A549 (cell line): ENCODE measurements around the gene ABHD3. TPM values are rescaled to one million over a fixed set of nuclear protein-coding genes. Genes with fewer than 3 reads are reported as not detected.
A peak's percentile ranks its signal among the peaks of the same experiment; 100 is the strongest.

Experiments used
- ATAC-seq, 2 experiments: fragments of 200-7000 bp in 1 of 2; fragments of >200 bp in 1 of 2; cut with Nextera tagmentation in 1 of 2; cut with Tn5 transposase in 1 of 2; 3 replicates each; pipeline versions ENCODE4 v1.8.0 to v1.9.1; 2018 to 2020; ENCODE audit warnings: mild to moderate bottlenecking in 1 of 2, moderate library complexity in 1 of 2
- CTCF ChIA-PET: fragments of 300-600 bp; sonication (Branson Sonifier 250); formaldehyde crosslinking; extraction: SDS; loops from one replicate; lab custom pipeline; 2021; ENCODE audit warnings: antibody characterized with exemption, inconsistent platforms; lab: Yijun Ruan, JAX
- POLR2A ChIA-PET: fragments of 350-600 bp; formaldehyde crosslinking; extraction: SDS; loops from one replicate; lab custom pipeline; 2021; ENCODE audit warnings: antibody characterized with exemption, inconsistent platforms; lab: Yijun Ruan, JAX
- DNase-seq, 2 experiments: peaks; one replicate each; pipeline versions ENCODE4 v3.0.0 to v3.0.0-alpha.2; 2011 to 2016; ENCODE audit warnings: low read depth in 1 of 2, low spot score in 1 of 2
- FAIRE-seq: peaks from 2 replicates; lab custom pipeline; 2011; peaks lifted over from hg19 to GRCh38; lab: Jason Lieb, UNC
- H3K27ac ChIP-seq, 2 experiments: fragments of >200 bp; sonication (Bioruptor Twin); formaldehyde crosslinking; 3 replicates each; pipeline ENCODE4 v1.5.1; 2016 to 2017
- H3K4me1 ChIP-seq: fragments of >200 bp; sonication (Bioruptor Twin); formaldehyde crosslinking; 3 replicates; pipeline ENCODE4 v1.6.1; 2016
- H3K4me2 ChIP-seq: fragments of >200 bp; sonication (Bioruptor Twin); formaldehyde crosslinking; 3 replicates; pipeline ENCODE4 v1.6.1; 2016
- H3K4me3 ChIP-seq: fragments of >200 bp; sonication (Bioruptor Twin); formaldehyde crosslinking; 3 replicates; pipeline ENCODE4 v1.5.1; 2016
- H3K9me3 ChIP-seq: fragments of >200 bp; sonication (Bioruptor Twin); formaldehyde crosslinking; 3 replicates; pipeline ENCODE4 v1.6.1; 2016
- BCL3 ChIP-seq: fragments of >200 bp; sonication (Bioruptor Twin); formaldehyde crosslinking; IDR thresholded peaks from 3 replicates; pipeline ENCODE4 v1.6.1; 2016
- CBX8 ChIP-seq: fragments of 200-600 bp; sonication (generic); IDR thresholded peaks from 2 replicates; pipeline ENCODE4 v1.6.1; 2016
- CEBPB ChIP-seq, 2 experiments: fragments of >200 bp in 1 of 2; sonication (Bioruptor Twin) in 1 of 2; formaldehyde crosslinking in 1 of 2; IDR thresholded peaks; 2 replicates each; pipeline ENCODE4 v1.6.1; 2012 to 2016
- CHD2 ChIP-seq: fragments of 150-350 bp; IDR thresholded peaks from 2 replicates; pipeline ENCODE4 v1.6.1; 2014; ENCODE audit warnings: low read length; ENCODE audit not compliant: partially characterized antibody
- CTCF ChIP-seq: fragments of >200 bp; sonication (Bioruptor Twin); formaldehyde crosslinking; IDR thresholded peaks from 3 replicates; pipeline ENCODE4 v1.5.1; 2016
- E2F6 ChIP-seq: IDR thresholded peaks from 2 replicates; pipeline ENCODE4 v1.6.1; 2012; ENCODE audit warnings: low read depth, borderline replicate concordance
- EHMT2 ChIP-seq: fragments of 200-600 bp; sonication (generic); IDR thresholded peaks from 2 replicates; pipeline ENCODE4 v1.6.1; 2016; ENCODE audit warnings: antibody characterized with exemption, low read depth, mild to moderate bottlenecking, moderate library complexity
- ELK1 ChIP-seq: fragments of 150-350 bp; IDR thresholded peaks from 2 replicates; pipeline ENCODE4 v1.6.1; 2014; ENCODE audit warnings: low read depth, mild to moderate bottlenecking, low read length
- FOSB ChIP-seq: fragments of 250-450 bp; sonication (Bioruptor Pico); IDR thresholded peaks from 2 replicates; pipeline ENCODE4 v1.5.0; 2020; ENCODE audit warnings: mild to moderate bottlenecking, moderate library complexity
- FOSL2 ChIP-seq, 2 experiments: fragments of 450-650 bp in 1 of 2; fragments of >200 bp in 1 of 2; sonication (Bioruptor Twin) in 1 of 2; formaldehyde crosslinking; IDR thresholded peaks; 2 replicates each; pipeline versions ENCODE4 v1.5.0 to v1.6.1; 2016 to 2020; ENCODE audit warnings: mild to moderate bottlenecking in 1 of 2, moderate library complexity in 1 of 2
- GATA3 ChIP-seq: IDR thresholded peaks from 2 replicates; pipeline ENCODE4 v1.6.1; 2012; ENCODE audit warnings: borderline replicate concordance
- HOXA7 ChIP-seq: fragments of 250-450 bp; sonication (Bioruptor Pico); IDR thresholded peaks from 2 replicates; pipeline ENCODE4 v1.5.0; 2020; ENCODE audit warnings: mild to moderate bottlenecking, moderate library complexity
- HOXB13 ChIP-seq: fragments of 250-450 bp; sonication (Bioruptor Pico); IDR thresholded peaks from 2 replicates; pipeline ENCODE4 v1.5.0; 2020; ENCODE audit warnings: low read depth, mild to moderate bottlenecking, moderate library complexity
- HOXB5 ChIP-seq: fragments of 250-450 bp; sonication (Bioruptor Pico); IDR thresholded peaks from 2 replicates; pipeline ENCODE4 v1.5.0; 2020; ENCODE audit warnings: mild to moderate bottlenecking, moderate library complexity
- JUNB ChIP-seq: fragments of >200 bp; sonication (Bioruptor Twin); formaldehyde crosslinking; IDR thresholded peaks from 2 replicates; pipeline ENCODE4 v1.6.1; 2016
- MYC ChIP-seq: IDR thresholded peaks from 2 replicates; pipeline ENCODE4 v1.6.1; 2012; ENCODE audit warnings: mild to moderate bottlenecking, inconsistent platforms, low read length, improper control_type of control experiment, borderline replicate concordance
- NPAS2 ChIP-seq: fragments of 250-450 bp; sonication (Bioruptor Pico); IDR thresholded peaks from 2 replicates; pipeline ENCODE4 v1.8.0; 2022; ENCODE audit warnings: mild to moderate bottlenecking, moderate library complexity, borderline replicate concordance
- NR3C1 ChIP-seq: fragments of >200 bp; sonication (Bioruptor Twin); formaldehyde crosslinking; IDR thresholded peaks from 3 replicates; pipeline ENCODE4 v1.6.1; 2017
- PBX3 ChIP-seq: IDR thresholded peaks from 2 replicates; pipeline ENCODE4 v1.6.1; 2012
- REST ChIP-seq: fragments of 200-600 bp; sonication (generic); IDR thresholded peaks from 2 replicates; pipeline ENCODE4 v1.6.1; 2016; ENCODE audit warnings: antibody characterized with exemption, mild to moderate bottlenecking, moderate library complexity
- RNF2 ChIP-seq: fragments of 200-600 bp; sonication (generic); IDR thresholded peaks from 2 replicates; pipeline ENCODE4 v1.6.1; 2016; ENCODE audit warnings: low read depth, mild to moderate bottlenecking, antibody characterized with exemption, moderate library complexity, borderline replicate concordance
- SMC3 ChIP-seq: fragments of >200 bp; sonication (Bioruptor Twin); formaldehyde crosslinking; IDR thresholded peaks from 3 replicates; pipeline ENCODE4 v1.6.1; 2018; ENCODE audit warnings: inconsistent platforms
- TP53 ChIP-seq: fragments of 250-450 bp; sonication (Bioruptor Pico); IDR thresholded peaks from 2 replicates; pipeline ENCODE4 v1.5.0; 2021; ENCODE audit warnings: mild to moderate bottlenecking, moderate library complexity
- ZC3H11A ChIP-seq: fragments of 450-650 bp; IDR thresholded peaks from 2 replicates; pipeline ENCODE4 v1.6.1; 2014; ENCODE audit warnings: antibody characterized with exemption, mild to moderate bottlenecking
- ZFP36 ChIP-seq: fragments of 450-650 bp; IDR thresholded peaks from 2 replicates; pipeline ENCODE4 v1.6.1; 2014; ENCODE audit warnings: borderline replicate concordance; ENCODE audit not compliant: partially characterized antibody
- ZNF302 ChIP-seq: fragments of 250-450 bp; sonication (Bioruptor Pico); IDR thresholded peaks from 2 replicates; pipeline ENCODE4 v1.9.0; 2021; ENCODE audit warnings: inconsistent platforms, mild to moderate bottlenecking, moderate library complexity
- WGBS: methylation state at CpG from one replicate; pipeline ENCODE4 v1.1.6; 2017; ENCODE audit errors: missing lambda C conversion rate; 5-methylcytosine and 5-hydroxymethylcytosine counted together
- polyA plus RNA-seq, 4 experiments: library from polyadenylated mRNA; depleted of rRNA in 3 of 4; stranded (reverse); fragments of >200 nt; fragmentation: RNase III in 1 of 4; extraction: RNeasy Plus Mini Kit Qiagen cat#74134 plus additional on column Dnase treatment in 1 of 4; gene quantifications; 2 replicates in 3 of 4; 3 replicates in 1 of 4; pipeline ENCODE4 v1.2.3, GENCODE V29; 2011 to 2017

ABHD3 gene
- polyA plus RNA-seq, 2 of the 4 experiments (the other 2 are of a cell fraction): 24.4 to 28.0 TPM

GRCh38 chr18:21669736-21670285, 34.8 kb downstream of the ABHD3 start:
- Histone ChIP-seq H3K4me2 (peak overlapping the region; percentile 12; the same call in 1 of the 3 replicates), H3K4me3 (no peak overlapping the region), H3K4me1 (peaks cover 54% of the 10 kb centered on the region), H3K9me3 (peaks cover 6% of the 10 kb centered on the region; the same call in 2 of the 3 replicates), H3K27ac (peak overlapping the region; percentile 65 to 79)
- no peak for FAIRE-seq
- peak; percentile 49; a peak in 3 of 6 replicates for ATAC-seq
- TF ChIP-seq CBX8: no peak
- no peak for TF ChIP-seq ZNF302 (CRISPR knock-in tag)
- TF ChIP-seq MYC: no peak
- no peak for TF ChIP-seq BCL3
- TF ChIP-seq NPAS2 (CRISPR knock-in tag): no peak
- TF ChIP-seq SMC3: no peak
- TF ChIP-seq HOXB5 (CRISPR knock-in tag): no peak
- no peak for TF ChIP-seq ZFP36
- no peak for TF ChIP-seq HOXB13 (CRISPR knock-in tag)
- TF ChIP-seq CHD2: no peak
- TF ChIP-seq EHMT2: no peak
- no peak for TF ChIP-seq FOSB (CRISPR knock-in tag)
- no peak for TF ChIP-seq E2F6
- peak in 1 of 2 experiments; percentile 40 for DNase-seq
- WGBS: 66% methylated on average over 9 of the region's 9 CpGs
- ChIA-PET POLR2A (no interaction called here), CTCF (no interaction called here)

- FAIRE-seq (no peak), DNase-seq (peak; percentile 28 to 79), ATAC-seq (peak; percentile 87 to 91)
- ChIA-PET CTCF (no interaction called here), POLR2A (no interaction called here)
- peak overlapping the region; percentile 78 to 84 for H3K27ac ChIP-seq
- peaks cover 34% of the 10 kb centered on the region for H3K4me1 ChIP-seq
- peak overlapping the region; percentile 58 for H3K4me2 ChIP-seq
- 9% methylated on average over 2 of the region's 2 CpGs for WGBS
- H3K9me3 ChIP-seq: peaks cover 11% of the 10 kb centered on the region
- H3K4me3 ChIP-seq: 0 out of 3 replicates have a peak overlapping the region, but pooled peaks have one; percentile 6
- TF ChIP-seq PBX3 (no peak), REST (no peak), TP53 (CRISPR knock-in tag) (no peak), HOXB5 (CRISPR knock-in tag) (peak; percentile 53; the same call in 1 of the 2 replicates), FOSL2 (IDR thresholded peaks at IDR 0.05) (no peak), FOSL2 (CRISPR knock-in tag; IDR thresholded peaks at IDR 0.05) (peak; percentile 67), GATA3 (peak; percentile 34; the same call in 1 of the 2 replicates), JUNB (peak; percentile 54), ZFP36 (no peak), CEBPB (IDR thresholded peaks at IDR 0.05) (no peak), ZNF302 (CRISPR knock-in tag) (no peak), ZC3H11A (no peak), RNF2 (no peak), E2F6 (no peak), ELK1 (no peak), NR3C1 (no peak), HOXA7 (CRISPR knock-in tag) (no peak), CTCF (no peak)
Observed at GRCh38 chr18:21664069-21664468, 40.5 kb downstream of the ABHD3 start.
